ENCODE results near the gene GAS1. TPM values are rescaled to one million over a fixed set of nuclear protein-coding genes. Genes with fewer than 3 reads are reported as not detected.

GAS1 gene
- total RNA-seq, 4 donors from 2014 or later, result 39.9 to 217 (median 132) TPM

DNA sequence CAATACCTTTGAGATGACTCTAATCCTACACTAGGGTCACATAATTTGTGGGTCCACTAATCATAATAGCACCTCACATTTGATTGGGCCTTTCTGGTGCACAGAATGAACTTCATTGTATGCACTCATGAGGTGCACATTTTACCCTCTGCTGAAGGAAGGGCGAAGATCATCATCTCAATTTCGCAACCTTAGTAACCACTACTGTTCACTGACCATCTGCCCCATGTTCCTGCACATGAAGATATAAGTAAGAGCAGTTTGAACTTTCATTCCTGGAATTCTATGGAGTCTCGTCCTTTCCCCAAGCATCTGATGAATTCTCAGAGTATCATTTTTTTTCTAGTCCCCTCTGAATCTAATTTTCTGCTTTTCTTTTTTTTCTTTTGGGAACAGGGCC lies 21.2 kb downstream of the GAS1 start:
- 74 to 89% methylated on average over 3 of the region's 3 CpGs for WGBS, 2 donors

DNA sequence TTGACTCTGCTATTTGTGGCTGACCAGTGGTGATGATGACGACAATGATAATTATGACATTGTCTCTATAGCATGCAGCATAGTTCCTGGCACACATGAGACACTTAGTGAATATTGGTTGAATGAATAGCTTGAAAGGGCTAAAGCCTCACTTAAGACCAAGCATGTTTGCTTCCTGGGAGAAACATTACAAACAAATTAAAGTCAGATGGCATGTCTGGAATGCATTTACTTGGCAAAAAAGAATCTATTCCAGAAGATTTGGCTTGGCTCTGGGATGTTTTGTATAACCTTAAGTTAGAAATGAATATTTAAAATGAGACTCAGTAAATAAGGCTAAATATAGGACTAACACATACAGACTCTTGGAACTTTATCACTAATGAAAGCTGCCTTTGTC lies 21.6 kb downstream of the GAS1 start:
- no peak for TF ChIP-seq POLR2A (IDR thresholded peaks at IDR 0.05)
- TF ChIP-seq, protein P1, sequence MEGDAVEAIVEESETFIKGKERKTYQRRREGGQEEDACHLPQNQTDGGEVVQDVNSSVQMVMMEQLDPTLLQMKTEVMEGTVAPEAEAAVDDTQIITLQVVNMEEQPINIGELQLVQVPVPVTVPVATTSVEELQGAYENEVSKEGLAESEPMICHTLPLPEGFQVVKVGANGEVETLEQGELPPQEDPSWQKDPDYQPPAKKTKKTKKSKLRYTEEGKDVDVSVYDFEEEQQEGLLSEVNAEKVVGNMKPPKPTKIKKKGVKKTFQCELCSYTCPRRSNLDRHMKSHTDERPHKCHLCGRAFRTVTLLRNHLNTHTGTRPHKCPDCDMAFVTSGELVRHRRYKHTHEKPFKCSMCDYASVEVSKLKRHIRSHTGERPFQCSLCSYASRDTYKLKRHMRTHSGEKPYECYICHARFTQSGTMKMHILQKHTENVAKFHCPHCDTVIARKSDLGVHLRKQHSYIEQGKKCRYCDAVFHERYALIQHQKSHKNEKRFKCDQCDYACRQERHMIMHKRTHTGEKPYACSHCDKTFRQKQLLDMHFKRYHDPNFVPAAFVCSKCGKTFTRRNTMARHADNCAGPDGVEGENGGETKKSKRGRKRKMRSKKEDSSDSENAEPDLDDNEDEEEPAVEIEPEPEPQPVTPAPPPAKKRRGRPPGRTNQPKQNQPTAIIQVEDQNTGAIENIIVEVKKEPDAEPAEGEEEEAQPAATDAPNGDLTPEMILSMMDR (IDR thresholded peaks at IDR 0.05), result no peak
- no peak for TF ChIP-seq EP300 (IDR thresholded peaks at IDR 0.05)
- H3K27ac ChIP-seq, result no peak overlapping the region
- peaks cover 0 to 3% (median 0%) of the 10 kb centered on the region in 4 donors for H3K4me1 ChIP-seq
- no peaks in the 10 kb centered on the region for H3K27me3 ChIP-seq
- no peak for DNase-seq (ENCODE audit: low spot score in 2 of 2)
- H3K9me3 ChIP-seq, result no peaks in the 10 kb centered on the region
- WGBS, 2 donors, result 27 to 47% methylated on average over 1 of the region's 1 CpG
- H3K36me3 ChIP-seq, result no peaks in the 10 kb centered on the region
- no peak overlapping the region for H3K4me3 ChIP-seq

More for the DNA sequence above, 21.2 kb downstream of the GAS1 start:
- DNase-seq (ENCODE audit: low spot score in 2 of 2), result no peak
- no peaks in the 10 kb centered on the region for H3K9me3 ChIP-seq
- TF ChIP-seq POLR2A (IDR thresholded peaks at IDR 0.05) (no peak), EP300 (IDR thresholded peaks at IDR 0.05) (no peak)
- TF ChIP-seq, protein P1 (IDR thresholded peaks at IDR 0.05), result no peak
- H3K4me3 ChIP-seq, result no peak overlapping the region
- H3K36me3 ChIP-seq, result no peaks in the 10 kb centered on the region
- peaks cover 0 to 3% (median 0%) of the 10 kb centered on the region in 4 donors for H3K4me1 ChIP-seq
- H3K27ac ChIP-seq, result no peak overlapping the region
- no peaks in the 10 kb centered on the region for H3K27me3 ChIP-seq

DNA sequence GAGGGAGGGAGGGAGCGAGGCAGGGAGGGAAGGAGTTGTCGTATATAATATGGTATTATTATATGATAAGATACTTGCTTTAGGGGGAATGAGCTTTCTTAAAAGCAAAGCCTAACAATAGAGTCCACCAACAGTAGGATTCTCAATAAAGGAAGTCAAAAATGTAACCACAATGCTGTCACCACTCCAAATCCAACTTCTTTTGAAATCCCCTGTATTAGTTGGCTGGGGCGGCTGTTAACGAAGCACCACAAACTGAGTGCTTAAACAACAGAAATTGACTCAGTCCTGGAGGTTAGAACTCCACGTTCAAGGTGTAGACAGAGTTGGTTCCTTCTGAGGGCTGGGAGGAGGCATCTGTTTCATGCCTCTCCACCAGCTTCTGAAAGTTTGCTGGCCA lies 23.1 kb downstream of the GAS1 start:
- Histone ChIP-seq H3K27me3 (no peaks in the 10 kb centered on the region), H3K27ac (no peak overlapping the region), H3K9me3 (no peaks in the 10 kb centered on the region), H3K4me3 (no peak overlapping the region), H3K36me3 (no peaks in the 10 kb centered on the region), H3K4me1 (peaks cover 0 to 3% (median 0%) of the 10 kb centered on the region in 4 donors)
- no peak for DNase-seq (ENCODE audit: low spot score in 2 of 2)
- WGBS, 2 donors, result 68 to 76% methylated on average over 5 of the region's 5 CpGs
- TF ChIP-seq, protein P1 (IDR thresholded peaks at IDR 0.05), result no peak
- TF ChIP-seq POLR2A (IDR thresholded peaks at IDR 0.05), result no peak
- TF ChIP-seq EP300 (IDR thresholded peaks at IDR 0.05), result no peak

DNA sequence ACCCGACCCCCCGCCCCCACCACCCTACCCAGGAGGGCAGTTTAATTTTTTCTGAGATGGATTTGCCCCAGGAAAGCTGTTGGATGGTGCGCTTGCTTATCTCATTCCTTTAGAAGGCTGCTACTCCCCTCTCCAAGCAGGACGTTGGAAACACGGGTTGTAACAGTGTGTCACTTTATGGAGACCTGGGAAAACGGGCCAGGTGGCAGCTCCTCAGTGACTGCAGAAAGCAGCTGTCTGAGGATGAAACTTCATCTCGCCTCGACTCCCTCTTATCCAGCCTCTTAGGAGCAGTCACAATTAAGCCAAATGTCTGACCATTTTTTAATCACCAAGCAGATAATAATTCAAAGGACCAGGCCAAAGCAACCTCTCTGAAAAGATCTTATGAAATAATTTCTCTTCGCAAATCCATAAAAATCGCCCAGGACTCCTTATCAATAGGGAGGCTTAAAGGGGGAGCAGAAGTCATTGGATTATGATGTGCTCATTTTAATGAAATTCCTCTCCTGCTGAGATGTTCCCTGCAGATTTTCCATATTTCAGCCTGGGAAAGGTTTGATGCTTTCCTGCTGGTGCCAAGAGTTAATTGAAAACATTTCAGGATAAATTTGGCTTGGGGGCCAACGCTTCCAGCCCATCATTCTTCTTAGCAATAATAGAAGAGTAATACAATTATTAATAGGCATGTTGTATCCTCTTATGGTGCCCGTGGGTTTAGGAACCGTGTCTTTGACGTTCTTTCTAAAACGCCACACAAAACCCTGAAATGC lies 26.0 kb downstream of the GAS1 start:
- Histone ChIP-seq H3K36me3 (no peaks in the 10 kb centered on the region), H3K4me3 (no peak overlapping the region), H3K4me1 (peaks cover 0 to 3% (median 0%) of the 10 kb centered on the region in 4 donors), H3K27ac (no peak overlapping the region), H3K9me3 (peaks cover 0 to 4% (median 0%) of the 10 kb centered on the region in 4 donors), H3K27me3 (no peaks in the 10 kb centered on the region)
- WGBS, 2 donors, result 55 to 61% methylated on average over 15 of the region's 15 CpGs
- no peak for TF ChIP-seq POLR2A (IDR thresholded peaks at IDR 0.05)
- no peak for TF ChIP-seq EP300 (IDR thresholded peaks at IDR 0.05)
- TF ChIP-seq, protein P1 (IDR thresholded peaks at IDR 0.05), result no peak
- DNase-seq (ENCODE audit: low spot score in 2 of 2), result no peak

DNA sequence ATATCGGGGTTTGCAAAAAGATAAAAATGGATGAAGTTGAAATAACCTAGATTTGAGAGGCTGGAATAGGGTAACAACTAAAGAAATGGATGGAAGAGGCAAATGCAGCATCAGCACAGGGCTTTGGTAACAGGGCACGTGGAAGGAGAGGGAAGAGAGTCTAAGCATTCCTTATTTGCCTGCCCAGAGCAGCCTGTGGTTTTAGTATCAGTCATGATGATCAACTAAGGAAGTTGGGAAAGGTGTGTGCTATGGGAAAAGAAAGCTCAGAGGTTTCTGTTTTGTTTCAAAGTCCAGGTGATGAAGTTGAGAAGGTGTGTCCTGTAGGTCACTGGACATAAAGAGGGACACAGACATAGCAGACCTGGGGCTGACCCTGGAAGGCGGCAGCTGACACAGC lies 28.8 kb downstream of the GAS1 start:
- no peak for DNase-seq (ENCODE audit: low spot score in 2 of 2)
- TF ChIP-seq EP300 (IDR thresholded peaks at IDR 0.05) (no peak), POLR2A (IDR thresholded peaks at IDR 0.05) (no peak)
- TF ChIP-seq, protein P1 (IDR thresholded peaks at IDR 0.05), result no peak

More for the DNA sequence above, 28.8 kb downstream of the GAS1 start:
- Histone ChIP-seq H3K4me1 (no peaks in the 10 kb centered on the region), H3K9me3 (peaks cover 0 to 4% (median 0%) of the 10 kb centered on the region in 4 donors), H3K27ac (no peak overlapping the region), H3K4me3 (no peak overlapping the region), H3K27me3 (no peaks in the 10 kb centered on the region), H3K36me3 (no peaks in the 10 kb centered on the region)
- 79 to 83% methylated on average over 3 of the region's 3 CpGs for WGBS, 2 donors

All from tibial nerve (tissue), 4 donors.